Measurements from ENCODE around the gene SLK.

SLK gene

GRCh38 chr10:104014176-104014575 lies 47.2 kb downstream of the SLK start:
- no peaks in the 10 kb centered on the region for H3F3A ChIP-seq (ENCODE audit: insufficient read depth, low read length)

GRCh38 chr10:104016661-104017060 lies 49.7 kb downstream of the SLK start:
- H3K9me2 ChIP-seq (replicated peaks; ENCODE audit: insufficient read depth, low read length) = no peaks in the 10 kb centered on the region
- no peaks in the 10 kb centered on the region for H3K79me2 ChIP-seq (ENCODE audit: low read length)
- no peak for DNase-seq
- H3K4me2 ChIP-seq (ENCODE audit: low read depth, low read length) = no peak overlapping the region
- no peak overlapping the region for H3K27ac ChIP-seq (ENCODE audit: low read length)
- no peak overlapping the region for H2AFZ ChIP-seq (ENCODE audit: low read length)
- H3K9me3 ChIP-seq (replicated peaks; ENCODE audit: insufficient read depth, low read length) = no peaks in the 10 kb centered on the region
- no peak for TF ChIP-seq CTCF (IDR thresholded peaks at IDR 0.05; ENCODE audit: low read length)
- no peak for TF ChIP-seq EZH2 (optimal IDR thresholded peaks at IDR 0.05; ENCODE audit: low read depth, low read length)
- no peak for TF ChIP-seq EZH2phosphoT487 (IDR thresholded peaks at IDR 0.05; ENCODE audit: low read length)
- no peaks in the 10 kb centered on the region for H3K4me1 ChIP-seq (ENCODE audit: low read length)
- H4K20me1 ChIP-seq (ENCODE audit: insufficient read depth, low read length) = no peaks in the 10 kb centered on the region
- H3K9ac ChIP-seq (ENCODE audit: low read length) = no peak overlapping the region
- H3F3A ChIP-seq (ENCODE audit: insufficient read depth, low read length) = no peaks in the 10 kb centered on the region
- H3K36me3 ChIP-seq (replicated peaks; ENCODE audit: insufficient read depth, low read length) = 0 out of 2 replicates have a peak, but pooled peaks cover 10% of the 10 kb centered on the region
- no peaks in the 10 kb centered on the region for H3K27me3 ChIP-seq (replicated peaks; ENCODE audit: insufficient read depth, low read length)
- no peak overlapping the region for H3K4me3 ChIP-seq (ENCODE audit: low read length)

More at GRCh38 chr10:104014176-104014575, 47.2 kb downstream of the SLK start:
- no peaks in the 10 kb centered on the region for H3K36me3 ChIP-seq (replicated peaks; ENCODE audit: insufficient read depth, low read length)
- H3K9me3 ChIP-seq (replicated peaks; ENCODE audit: insufficient read depth, low read length) = no peaks in the 10 kb centered on the region
- H3K79me2 ChIP-seq (ENCODE audit: low read length) = no peaks in the 10 kb centered on the region
- TF ChIP-seq EZH2phosphoT487 (IDR thresholded peaks at IDR 0.05; ENCODE audit: low read length) (no peak), EZH2 (optimal IDR thresholded peaks at IDR 0.05; ENCODE audit: low read depth, low read length) (no peak), CTCF (IDR thresholded peaks at IDR 0.05; ENCODE audit: low read length) (no peak)
- no peak for DNase-seq
- H3K9me2 ChIP-seq (replicated peaks; ENCODE audit: insufficient read depth, low read length) = no peaks in the 10 kb centered on the region
- H3K27me3 ChIP-seq (replicated peaks; ENCODE audit: insufficient read depth, low read length) = no peaks in the 10 kb centered on the region
- H3K27ac ChIP-seq (ENCODE audit: low read length) = no peak overlapping the region
- no peaks in the 10 kb centered on the region for H3K4me1 ChIP-seq (ENCODE audit: low read length)
- H2AFZ ChIP-seq (ENCODE audit: low read length) = no peak overlapping the region
- no peak overlapping the region for H3K9ac ChIP-seq (ENCODE audit: low read length)
- H3K4me3 ChIP-seq (ENCODE audit: low read length) = no peak overlapping the region
- no peaks in the 10 kb centered on the region for H4K20me1 ChIP-seq (ENCODE audit: insufficient read depth, low read length)
- no peak overlapping the region for H3K4me2 ChIP-seq (ENCODE audit: low read depth, low read length)

- Histone ChIP-seq H3K4me3 (ENCODE audit: low read length) (no peak overlapping the region), H3K9ac (ENCODE audit: low read length) (no peak overlapping the region), H3K27me3 (replicated peaks; ENCODE audit: insufficient read depth, low read length) (no peaks in the 10 kb centered on the region), H3K79me2 (ENCODE audit: low read length) (no peaks in the 10 kb centered on the region), H3K9me2 (replicated peaks; ENCODE audit: insufficient read depth, low read length) (no peaks in the 10 kb centered on the region), H4K20me1 (ENCODE audit: insufficient read depth, low read length) (no peaks in the 10 kb centered on the region), H3K4me2 (ENCODE audit: low read depth, low read length) (no peak overlapping the region), H3F3A (ENCODE audit: insufficient read depth, low read length) (no peaks in the 10 kb centered on the region), H3K4me1 (ENCODE audit: low read length) (no peaks in the 10 kb centered on the region), H3K36me3 (replicated peaks; ENCODE audit: insufficient read depth, low read length) (0 out of 2 replicates have a peak, but pooled peaks cover 10% of the 10 kb centered on the region), H2AFZ (ENCODE audit: low read length) (no peak overlapping the region), H3K27ac (ENCODE audit: low read length) (no peak overlapping the region), H3K9me3 (replicated peaks; ENCODE audit: insufficient read depth, low read length) (no peaks in the 10 kb centered on the region)
- TF ChIP-seq EZH2 (optimal IDR thresholded peaks at IDR 0.05; ENCODE audit: low read depth, low read length) (no peak), CTCF (IDR thresholded peaks at IDR 0.05; ENCODE audit: low read length) (no peak), EZH2phosphoT487 (IDR thresholded peaks at IDR 0.05; ENCODE audit: low read length) (no peak)
- no peak for DNase-seq
Measured at GRCh38 chr10:104018471-104018870, 51.5 kb downstream of the SLK start.
